ENCODE results near the gene TFPT.
A peak's percentile ranks its signal among the peaks of the same experiment; 100 is the strongest.

Gene TFPT, protein sequence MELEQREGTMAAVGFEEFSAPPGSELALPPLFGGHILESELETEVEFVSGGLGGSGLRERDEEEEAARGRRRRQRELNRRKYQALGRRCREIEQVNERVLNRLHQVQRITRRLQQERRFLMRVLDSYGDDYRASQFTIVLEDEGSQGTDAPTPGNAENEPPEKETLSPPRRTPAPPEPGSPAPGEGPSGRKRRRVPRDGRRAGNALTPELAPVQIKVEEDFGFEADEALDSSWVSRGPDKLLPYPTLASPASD

DNA sequence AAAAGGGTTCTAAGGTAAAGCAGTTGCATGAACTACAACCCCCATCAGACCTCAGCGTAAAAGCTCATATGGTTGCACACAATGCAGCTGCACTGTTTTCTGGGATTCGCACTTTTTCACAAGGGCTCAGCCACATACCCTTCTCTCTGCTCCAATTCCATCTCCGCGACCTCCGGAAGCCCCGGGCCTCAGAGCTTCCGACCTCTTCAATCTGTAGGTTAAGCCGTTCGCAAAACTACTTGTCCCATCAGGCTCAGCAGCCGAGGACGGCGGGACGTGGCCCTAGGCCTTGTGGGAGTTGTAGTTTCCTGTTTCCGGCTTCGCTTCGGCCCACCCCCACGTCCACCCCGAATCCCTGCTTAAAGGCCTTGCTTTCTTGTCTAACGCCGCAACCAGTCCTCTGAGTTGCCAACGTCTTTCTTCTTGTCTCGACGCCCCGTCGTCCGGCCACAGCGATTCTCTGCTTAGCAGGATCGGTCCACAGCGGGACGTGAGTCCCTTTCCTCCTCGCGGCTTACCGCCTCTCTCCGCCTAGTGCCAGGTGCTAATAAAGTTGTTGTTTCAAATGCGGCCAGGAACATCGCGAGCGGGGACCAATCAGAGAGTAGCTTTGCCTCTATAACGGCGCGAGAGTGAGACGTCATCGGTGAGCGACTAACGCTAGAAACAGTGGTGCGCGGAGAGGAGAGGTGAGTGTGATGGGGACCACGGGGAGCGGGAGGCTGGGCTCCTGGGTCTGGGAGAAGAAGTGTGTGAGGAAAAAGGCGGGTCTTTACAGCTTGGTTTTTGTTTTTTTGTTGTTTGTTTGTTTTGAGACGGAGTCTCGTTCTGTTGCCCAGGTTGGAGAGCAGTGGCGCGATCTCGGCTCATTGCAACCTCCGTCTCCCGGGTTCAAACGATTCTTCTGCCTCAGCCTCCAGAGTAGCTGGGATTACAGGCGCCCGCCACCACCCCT, at the start of gene TFPT, which contains the start of gene PRPF31:
TSS of gene TFPT (minus strand) at position 549 of the 955 bp plus-strand sequence. CDS start at position 161, 388 bp downstream.
TSS of gene PRPF31 (plus strand) at position 646 of the 955 bp plus-strand sequence. CDS start 2,525 bp downstream, outside the sequence.
- DNase-seq = peak; percentile 70 to 100 (median 96)

DNA sequence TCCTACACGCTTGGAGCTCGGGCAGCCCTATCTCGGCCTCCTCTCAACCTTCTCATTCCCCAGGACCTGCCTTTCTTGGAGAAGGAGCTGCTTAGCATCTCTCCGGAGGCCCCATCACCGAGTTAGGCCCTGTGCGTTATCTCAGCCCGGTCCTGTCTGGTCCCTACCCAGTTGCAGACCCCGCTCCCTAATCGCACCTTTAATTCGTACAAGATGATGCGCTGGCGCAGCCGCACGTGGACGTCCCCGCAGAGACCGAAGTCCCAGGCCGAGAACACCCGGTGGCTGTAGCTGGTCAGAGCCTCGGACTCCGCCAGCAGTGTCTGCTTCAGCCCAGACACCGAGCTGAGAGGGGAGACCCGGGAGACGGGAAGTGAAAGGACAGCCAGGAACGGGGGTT, 49.8 kb upstream of the TFPT start:
- no peak for DNase-seq

DNA sequence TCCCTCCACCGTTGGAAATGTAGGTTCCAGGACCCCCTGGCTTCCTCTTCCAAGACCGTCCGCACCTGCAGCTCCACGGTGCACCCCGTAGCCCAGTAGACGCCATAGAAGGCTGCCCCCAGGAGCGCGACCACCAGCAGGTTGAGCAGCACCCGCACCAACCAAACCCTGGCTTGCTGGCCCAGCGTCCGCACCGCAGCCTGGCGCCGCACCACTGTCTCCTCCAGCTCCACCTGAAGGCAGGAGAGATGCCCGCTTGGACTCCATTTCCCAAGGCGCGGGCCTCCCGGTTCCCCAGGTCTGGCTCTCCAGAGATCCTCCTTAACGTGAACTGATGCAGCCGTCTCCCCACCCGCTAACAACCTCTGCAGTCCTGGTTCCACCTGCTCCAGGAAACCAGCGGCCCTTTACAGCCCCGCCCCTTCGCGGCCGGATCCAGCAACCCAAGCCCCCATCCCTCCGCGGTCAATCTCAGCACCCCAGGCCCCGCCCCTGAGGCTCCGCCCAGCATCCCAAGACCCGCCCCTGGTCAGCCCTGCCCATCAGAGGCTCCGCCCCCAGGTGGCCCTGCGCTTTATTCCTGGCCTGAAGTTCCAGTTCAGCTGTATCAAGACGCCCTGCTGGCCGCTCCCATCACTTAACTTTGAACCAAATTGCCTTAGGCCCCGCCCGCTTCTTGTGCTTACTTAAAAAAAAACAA, 49.1 kb upstream of the TFPT start:
- no peak for DNase-seq

DNA sequence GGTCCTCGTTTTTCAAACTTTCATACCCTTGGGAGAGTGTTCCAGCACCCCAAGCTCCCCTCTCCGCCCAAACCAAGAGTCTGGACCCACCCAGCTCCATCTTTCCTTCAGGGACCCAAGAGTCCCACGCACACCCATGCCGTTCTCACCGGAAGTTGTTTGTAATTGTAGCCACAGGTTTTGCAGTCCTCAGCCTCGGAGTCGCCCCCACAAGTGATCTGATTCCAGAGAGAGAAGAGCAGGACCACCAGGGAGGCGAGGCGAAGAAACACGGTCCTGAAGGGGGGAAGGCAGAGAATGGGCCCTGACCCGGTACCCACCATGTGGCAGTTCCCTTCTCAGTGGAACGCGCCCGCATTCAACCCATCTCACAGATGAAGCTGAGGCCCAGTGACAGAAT, 47.4 kb upstream of the TFPT start:
- DNase-seq = no peak

DNA sequence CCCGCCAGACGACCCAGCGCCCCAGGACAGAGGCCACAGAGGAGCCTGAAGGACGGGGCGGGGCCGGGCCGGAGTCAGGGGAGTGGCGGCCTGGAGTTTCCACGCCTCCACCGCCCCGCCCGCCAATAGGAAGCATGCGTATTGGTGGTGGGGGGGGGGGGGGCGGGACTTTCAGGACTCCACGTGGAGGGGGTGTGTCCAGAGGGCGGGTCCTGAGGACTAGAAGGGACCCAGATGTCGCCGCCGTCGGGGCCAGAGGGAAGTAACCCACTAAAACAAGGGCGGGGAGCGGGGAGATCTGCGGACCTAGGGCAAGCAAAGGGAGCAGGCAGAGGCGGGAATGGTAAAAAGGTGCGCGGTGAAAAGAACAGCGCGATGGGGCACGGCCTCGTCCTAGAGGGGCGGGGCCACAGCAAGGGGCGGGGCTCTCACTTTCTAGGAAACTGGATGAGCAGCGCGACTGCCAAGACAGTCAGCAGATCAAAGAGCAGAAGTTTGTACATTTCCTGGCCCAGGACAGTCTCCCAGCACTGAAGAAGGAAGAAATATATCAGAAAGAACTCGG, 46.9 kb upstream of the TFPT start:
- DNase-seq = peak in 38 of 56 donors; percentile 4 to 77 (median 46)

DNA sequence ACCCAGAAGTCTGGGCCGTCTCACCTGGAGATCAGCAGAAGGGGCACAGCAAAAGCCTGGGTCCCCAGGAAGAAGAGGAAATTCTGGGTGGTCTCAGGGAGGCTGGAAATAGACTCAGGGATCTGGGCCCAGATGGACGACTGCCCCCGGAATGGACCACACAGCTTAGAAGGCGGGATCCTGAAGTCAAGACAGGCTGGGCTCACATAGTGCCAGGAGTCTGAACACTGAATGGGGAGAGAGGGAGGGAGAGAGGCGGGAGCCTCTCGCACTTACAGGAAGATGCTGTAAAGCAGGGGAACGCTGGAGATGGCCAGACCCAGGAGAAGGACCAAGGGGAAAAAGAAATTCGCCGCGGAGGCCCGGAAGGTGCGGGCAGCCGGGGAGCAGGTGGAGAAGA, 45.4 kb upstream of the TFPT start:
- no peak for DNase-seq

DNA sequence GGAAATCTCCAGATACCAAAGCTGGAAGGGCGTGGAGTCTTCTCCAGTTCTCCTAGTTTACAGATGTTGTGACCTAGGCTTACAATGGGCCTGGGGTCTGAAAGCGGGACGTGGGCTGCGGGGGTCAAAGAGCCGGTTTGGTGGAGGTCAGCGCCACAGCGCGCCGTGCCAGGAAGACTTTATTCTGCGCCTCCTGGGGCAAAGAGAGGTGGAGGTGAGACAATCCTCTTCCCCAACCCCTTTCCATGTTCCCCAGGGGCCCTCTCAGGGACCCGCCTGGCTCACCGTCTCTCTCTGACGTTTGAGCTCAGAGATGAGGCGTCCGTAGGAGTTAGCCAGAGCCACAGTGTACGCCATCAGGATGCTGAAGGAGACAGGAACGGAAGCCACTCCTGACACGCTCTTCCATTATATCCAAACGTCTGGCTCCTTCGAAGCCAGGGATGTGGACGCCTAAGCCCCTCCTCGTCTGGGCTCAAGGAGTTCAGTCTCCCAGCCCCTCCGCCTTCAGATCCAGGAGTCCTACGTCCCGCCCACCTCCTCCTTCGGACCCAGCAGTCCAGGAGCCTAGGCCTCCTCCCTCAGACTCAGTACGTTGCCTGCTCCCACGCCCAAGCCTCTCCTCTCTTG, 44.8 kb upstream of the TFPT start:
- DNase-seq = peak in 2 of 56 donors; percentile 15 to 17

DNA sequence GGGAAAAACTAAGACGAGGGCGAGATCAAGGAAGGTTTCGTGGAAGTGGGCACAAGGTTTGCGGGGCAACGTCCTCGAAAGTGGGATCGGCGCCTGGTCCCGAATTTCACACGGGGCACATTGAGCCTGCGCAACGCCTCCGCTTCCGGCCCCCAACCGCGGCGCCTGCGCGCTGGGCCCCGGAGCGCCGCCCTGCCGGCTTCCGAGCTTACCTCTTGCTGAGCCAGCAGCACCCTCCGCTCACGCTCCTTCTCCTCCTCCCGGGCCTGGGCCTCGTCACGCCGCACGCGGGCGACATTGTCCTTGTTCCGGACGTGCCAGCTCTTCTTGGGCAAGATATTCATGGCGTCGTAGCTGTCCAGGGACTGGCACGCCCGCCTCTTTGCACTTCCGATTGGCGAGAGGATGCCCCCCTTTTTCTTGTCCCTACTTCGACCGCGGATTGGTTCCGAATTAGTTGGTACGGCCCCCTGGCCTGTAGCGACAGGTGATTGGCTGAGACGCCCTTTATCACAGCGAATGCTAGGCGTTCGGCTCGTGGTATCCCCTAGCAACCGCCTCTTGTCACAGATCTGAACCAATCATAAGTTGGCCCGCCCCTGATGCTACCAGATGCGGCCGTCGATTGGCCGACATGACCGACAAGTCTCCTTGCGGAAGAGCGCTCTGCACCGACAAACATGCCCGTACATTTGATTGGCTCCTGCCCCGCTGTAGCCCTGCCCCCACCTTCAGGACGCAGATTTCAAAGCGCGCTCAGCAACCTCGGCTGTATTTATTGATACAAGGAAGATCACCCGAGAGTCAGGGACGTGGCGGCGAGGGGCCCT, 44.1 kb upstream of the TFPT start, which contains the start of gene LENG1:
TSS of gene LENG1 (minus strand) at position 370 of the 830 bp plus-strand sequence. CDS start at position 344, 26 bp downstream.
- peak; percentile 93 to 100 (median 99) for DNase-seq

DNA sequence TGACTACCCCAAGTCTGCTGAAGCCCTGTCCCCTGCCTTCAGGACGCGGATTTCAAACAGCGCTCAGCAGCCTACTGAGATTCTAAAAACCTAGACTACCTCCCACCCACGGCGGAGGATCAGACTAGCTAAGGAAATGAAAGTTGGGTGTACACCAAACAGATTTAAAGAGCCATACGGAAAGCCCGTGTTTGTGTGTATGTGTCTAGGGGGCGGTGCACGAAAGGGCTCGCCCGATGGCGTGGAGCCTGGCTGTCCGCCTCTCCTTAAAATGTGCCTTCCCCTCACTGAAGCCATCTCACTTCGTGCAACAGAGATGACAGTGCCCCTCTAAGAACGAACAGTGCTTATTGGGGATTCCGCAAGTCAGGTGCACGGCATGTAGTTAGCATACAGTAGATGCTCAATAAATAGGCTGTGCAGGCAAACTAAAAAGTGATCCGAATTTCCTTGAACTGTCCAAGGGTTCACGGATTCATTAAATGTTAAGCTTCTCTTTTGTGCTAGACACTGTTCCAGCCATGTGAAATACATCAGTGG, 43.4 kb upstream of the TFPT start:
- peak in 2 of 56 donors; percentile 27 to 33 for DNase-seq

DNA sequence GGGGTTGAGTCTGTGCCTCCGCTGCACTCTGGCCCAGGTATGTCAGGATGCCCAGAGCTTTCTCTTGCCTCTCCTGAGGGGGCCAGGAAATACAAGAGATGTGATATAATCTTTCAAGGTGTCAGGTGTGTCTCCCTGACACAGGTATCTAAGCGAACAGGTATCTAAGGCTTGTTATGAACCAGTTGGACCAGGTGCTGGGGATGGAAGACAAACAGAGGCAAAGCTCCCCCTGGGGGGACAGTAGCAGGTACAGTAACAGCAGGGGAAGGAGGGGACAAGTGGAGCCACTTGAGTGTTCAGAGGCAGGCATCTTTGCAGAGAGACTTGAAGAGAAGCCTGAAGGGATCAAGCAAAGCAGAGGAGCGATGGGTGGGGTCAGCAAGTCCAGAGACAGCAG, 41.5 kb upstream of the TFPT start:
- DNase-seq = no peak

DNA sequence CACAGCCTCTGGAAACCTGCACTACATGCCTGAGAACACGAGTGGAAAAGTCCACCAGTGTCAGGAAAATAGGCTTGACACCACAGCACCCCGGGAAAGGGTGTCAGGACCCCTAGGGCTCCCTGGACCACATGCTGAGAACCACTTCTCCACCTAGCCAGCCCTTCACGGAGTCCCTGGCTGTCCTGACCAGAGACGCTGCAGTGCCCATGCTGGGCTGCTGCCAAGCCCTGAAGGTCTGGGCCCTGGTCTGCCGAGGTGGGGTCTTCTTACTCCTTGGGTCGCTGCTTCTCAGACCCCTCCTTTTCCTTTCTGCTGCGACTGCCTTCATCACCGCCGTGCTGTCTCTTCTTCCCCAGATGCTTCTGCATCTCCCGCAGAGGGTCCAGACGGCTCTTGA, 41.0 kb upstream of the TFPT start:
- DNase-seq = no peak

DNA sequence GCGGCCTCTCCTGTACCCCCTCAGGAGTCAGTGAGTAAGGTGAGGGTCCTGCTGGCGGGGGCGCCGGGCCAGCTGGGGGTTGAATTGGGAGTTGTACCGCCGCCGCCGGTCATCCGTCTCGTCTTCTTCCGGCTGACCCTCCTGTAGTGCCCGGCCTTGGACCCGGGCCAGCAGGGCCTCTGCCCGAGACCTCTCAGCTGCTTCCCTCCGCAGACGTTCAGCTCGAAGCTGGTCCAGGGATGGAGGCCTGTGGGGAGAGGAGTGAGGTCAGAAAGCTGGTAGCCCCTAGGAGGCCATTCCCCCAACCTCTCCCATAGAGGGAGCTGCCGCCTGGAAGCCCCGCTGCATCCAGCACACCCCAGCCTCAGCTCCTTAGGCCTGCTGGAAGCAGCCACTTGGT, 40.2 kb upstream of the TFPT start:
- DNase-seq = no peak

DNA sequence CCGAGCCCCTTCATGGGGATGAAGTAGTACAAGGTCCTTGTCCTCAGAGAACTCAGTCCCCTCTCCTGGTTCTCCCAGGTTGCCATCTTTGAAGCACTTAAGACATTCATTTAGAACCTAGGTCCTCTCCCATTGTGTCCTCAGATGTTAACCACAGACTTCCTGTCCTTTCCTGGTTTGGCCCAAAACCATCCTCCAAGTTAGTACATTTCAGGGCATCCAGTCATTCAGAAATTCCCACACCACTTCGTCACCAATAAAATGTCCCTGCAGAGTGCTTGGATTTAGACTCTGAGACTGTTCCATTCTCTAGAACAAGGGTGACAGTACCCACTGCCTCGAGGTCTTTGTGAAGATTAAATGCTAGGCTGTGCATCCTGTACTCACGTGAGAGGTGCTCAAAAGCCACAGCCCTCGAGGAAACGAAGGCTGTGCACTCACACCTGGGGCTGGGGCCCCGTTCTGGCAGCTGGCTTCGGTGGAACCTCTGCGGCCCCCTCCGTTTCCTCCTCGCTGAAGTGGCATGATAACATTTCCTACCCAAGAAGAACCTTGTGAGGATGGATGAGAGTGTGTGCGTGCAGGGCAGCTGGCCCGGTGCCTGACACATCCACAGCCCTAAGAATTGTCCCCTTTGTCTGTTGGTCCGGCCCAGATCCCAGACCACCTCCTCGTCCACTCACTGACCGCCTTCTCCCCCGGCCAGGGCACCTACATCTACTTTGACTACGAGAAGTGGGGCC, 39.3 kb upstream of the TFPT start:
- DNase-seq = no peak

DNA sequence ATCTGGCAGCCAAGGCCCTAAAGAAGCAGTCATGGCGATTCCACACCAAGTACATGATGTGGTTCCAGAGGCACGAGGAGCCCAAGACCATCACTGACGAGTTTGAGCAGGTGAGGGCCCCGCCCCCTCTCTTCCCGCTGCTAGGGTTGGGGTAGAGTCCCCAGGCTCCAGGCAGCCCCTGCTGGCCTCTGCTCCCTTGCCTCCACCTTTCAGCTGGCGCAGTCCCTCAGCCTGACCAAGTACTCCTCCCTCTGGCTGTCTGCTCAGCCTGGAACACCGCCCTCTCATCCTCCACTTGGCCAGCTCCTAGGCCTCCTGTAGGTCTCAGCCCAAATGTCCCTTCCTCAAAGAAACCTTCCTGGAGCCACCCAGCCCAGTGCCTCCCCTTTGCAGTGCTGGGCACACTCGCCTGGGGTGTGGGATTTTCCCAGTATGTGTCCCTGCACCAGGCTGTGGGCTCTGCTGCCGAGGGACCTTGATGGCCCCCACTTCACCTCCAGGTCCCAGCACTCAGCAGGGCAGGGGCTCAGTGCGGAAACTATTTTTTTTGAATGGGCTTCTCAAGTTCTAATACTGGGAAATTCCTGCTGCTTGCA, 38.4 kb upstream of the TFPT start:
- no peak for DNase-seq

DNA sequence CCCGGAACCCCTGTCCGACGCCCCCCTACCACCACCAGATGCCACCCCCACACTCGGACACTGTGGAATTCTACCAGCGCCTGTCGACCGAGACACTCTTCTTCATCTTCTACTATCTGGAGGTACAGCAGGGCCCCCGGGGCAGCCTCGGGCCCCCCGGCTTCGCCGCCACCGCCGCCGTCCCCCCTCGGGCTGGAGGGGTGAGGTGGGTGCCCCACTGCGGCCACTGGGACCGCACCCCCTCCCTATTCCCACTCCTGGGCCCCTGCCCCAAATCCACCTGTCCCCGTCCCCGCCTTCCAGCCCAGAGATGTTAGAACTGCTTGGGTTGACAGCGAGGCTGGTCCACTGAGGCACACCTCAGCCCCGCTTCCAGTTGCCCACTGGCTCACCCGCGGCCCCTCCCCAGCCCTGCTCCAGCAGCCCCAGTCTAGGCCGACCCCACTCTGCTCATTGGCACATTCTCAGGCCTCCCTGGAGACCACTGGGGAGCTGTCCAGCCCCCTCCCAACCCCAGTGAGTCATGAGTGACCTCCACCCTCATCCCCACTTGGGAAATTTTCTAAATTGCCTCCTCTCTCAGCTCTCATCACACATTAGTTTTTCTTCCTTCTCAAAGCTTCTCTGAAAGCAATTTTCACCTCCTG, 37.5 kb upstream of the TFPT start:
- DNase-seq = no peak

DNA sequence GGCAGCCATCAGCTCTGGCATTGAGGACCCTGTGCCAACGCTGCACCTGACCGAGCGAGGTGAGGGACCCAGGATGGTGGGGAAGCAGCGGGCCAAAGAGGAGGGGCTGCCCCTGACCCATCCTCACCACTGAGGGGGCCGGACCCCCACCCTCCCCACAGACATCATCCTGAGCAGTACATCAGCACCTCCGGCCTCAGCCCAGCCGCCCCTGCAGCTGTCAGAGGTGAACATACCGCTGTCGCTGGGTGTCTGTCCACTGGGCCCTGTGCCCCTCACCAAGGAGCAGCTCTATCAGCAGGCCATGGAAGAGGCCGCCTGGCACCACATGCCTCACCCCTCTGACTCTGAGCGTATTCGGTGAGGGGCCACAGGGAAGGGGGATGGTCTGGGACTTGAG, 36.8 kb upstream of the TFPT start:
- no peak for DNase-seq

DNA sequence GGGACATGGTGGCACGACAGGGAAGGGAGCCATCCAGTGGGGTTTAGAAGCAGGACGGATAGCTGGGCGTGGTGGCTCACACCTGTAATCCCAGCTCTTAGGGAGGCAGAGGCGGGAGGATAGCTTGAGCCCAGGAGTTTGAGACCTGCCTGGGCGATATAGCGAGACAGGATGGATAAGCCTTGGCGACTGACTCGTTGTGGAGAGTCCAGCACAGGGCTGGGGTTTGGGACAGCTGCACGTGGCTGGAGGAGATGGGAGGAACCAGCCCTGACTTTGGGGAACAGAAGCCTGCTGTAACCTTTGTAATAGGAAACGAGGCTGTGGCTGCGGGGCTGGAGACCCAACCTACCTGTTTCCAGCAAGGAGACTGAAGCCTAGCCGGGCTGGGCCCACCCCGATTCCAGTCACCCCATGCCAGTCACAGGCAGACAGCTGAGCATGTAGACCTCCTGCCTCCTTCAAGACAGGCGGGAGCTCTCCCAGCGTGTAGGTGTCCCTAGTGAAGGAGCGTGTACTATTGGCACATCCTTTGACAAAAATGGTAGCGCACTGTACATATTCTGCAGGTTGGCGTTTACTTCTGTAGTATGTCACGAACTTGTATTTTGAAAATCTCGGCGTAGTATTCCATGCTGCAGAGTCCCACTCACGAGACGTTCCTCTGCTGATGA, 36.0 kb upstream of the TFPT start:
- DNase-seq = peak in 10 of 56 donors; percentile 7 to 44 (median 20)
